Measurements from ENCODE around the gene STK32B.

Gene STK32B

DNA sequence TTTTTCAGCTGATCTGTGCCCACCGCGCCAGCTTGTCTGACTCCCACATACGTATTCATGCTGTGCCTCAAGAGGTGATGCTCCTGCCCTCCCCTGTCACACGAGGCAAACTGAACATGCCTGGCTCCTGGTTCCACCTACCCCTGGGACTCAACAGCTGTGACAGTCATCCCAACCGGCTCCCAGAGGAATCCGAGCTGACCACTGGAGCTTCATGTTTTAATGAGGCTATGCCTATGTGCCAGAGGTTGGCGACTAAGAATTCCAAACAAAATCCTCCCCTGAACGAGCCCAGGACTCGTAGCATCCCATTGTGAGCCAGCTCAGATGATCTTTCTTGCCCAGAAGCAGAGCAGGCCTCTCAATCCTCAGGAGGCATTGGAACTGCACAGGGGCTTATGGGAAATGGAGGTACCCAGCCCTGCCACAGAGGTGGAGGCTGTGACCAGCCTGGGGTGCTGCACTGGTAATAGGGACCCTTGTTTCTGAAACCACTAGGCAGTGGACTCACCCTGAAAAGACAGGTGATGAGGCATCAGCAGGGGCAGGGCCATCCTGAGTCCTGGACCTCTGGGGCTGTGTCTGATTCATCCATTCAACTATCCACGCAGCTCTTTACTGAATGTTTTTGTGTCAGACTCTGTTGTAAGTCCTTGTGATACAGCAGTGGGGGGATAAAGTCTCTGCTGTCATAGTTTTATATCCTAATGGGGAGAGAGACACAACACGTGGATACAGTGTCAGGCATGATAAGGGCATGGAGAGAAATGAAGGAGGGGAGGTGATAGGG is 332.1 kb downstream of the STK32B start:
- no peak for DNase-seq (ENCODE audit: low read depth in 1 of 2, low spot score in 1 of 2)
- TF ChIP-seq JUND (IDR thresholded peaks at IDR 0.05; ENCODE audit: low read depth): no peak
- in situ Hi-C loops (cut with HindIII; ENCODE audit: low pct_unique_long_range_greater_than_20kb, low sequenced_read_pairs): no loop called here

- no peak for DNase-seq (ENCODE audit: low read depth in 1 of 2, low spot score in 1 of 2)
- in situ Hi-C loops (cut with HindIII; ENCODE audit: low pct_unique_long_range_greater_than_20kb, low sequenced_read_pairs): no loop called here
- TF ChIP-seq JUND (IDR thresholded peaks at IDR 0.05; ENCODE audit: low read depth): no peak
Observed at GRCh38 chr4:5385741-5386311, 334.5 kb downstream of the STK32B start.

- in situ Hi-C loops (cut with HindIII; ENCODE audit: low pct_unique_long_range_greater_than_20kb, low sequenced_read_pairs): no loop called here
- no peak for TF ChIP-seq JUND (IDR thresholded peaks at IDR 0.05; ENCODE audit: low read depth)
Observed at GRCh38 chr4:5386921-5387320, 335.6 kb downstream of the STK32B start.

GRCh38 chr4:5387457-5387856 is 336.2 kb downstream of the STK32B start:
- peak in 1 of 2 experiments; percentile 31 for DNase-seq (ENCODE audit: low read depth in 1 of 2, low spot score in 1 of 2)
- in situ Hi-C loops (cut with HindIII; ENCODE audit: low pct_unique_long_range_greater_than_20kb, low sequenced_read_pairs): no loop called here
- no peak for TF ChIP-seq JUND (IDR thresholded peaks at IDR 0.05; ENCODE audit: low read depth)

More at GRCh38 chr4:5386921-5387320, 335.6 kb downstream of the STK32B start:
- DNase-seq (ENCODE audit: low read depth in 1 of 2, low spot score in 1 of 2): no peak

- no peak for TF ChIP-seq JUND (IDR thresholded peaks at IDR 0.05; ENCODE audit: low read depth)
- in situ Hi-C loops (cut with HindIII; ENCODE audit: low pct_unique_long_range_greater_than_20kb, low sequenced_read_pairs): no loop called here
- DNase-seq (ENCODE audit: low read depth in 1 of 2, low spot score in 1 of 2): no peak
Observed at GRCh38 chr4:5389756-5390310, 338.6 kb downstream of the STK32B start.

DNA sequence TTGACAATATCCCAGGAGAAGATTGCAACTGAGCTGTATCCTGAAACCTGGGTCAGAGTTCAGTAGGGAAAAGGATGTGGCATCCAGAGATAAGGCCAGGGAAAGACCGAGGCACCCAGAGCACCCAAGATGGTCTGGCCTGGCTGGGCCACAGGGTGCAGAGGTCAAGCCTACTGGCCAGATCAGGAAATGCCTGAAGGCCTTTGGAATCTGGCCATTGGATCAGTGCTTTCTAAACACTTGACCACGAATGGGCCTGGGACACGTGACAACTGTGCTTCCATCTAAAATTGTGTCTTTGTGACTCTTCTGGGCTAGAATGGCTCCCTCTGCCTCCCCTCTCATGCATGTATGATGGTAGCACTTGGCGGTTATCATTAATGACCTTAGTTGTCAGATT is 340.2 kb downstream of the STK32B start:
- TF ChIP-seq JUND (IDR thresholded peaks at IDR 0.05; ENCODE audit: low read depth): no peak
- no peak for DNase-seq (ENCODE audit: low read depth in 1 of 2, low spot score in 1 of 2)
- in situ Hi-C loops (cut with HindIII; ENCODE audit: low pct_unique_long_range_greater_than_20kb, low sequenced_read_pairs): no loop called here

GRCh38 chr4:5393911-5394513 is 342.7 kb downstream of the STK32B start:
- DNase-seq (ENCODE audit: low read depth in 1 of 2, low spot score in 1 of 2): no peak
- in situ Hi-C loops (cut with HindIII; ENCODE audit: low pct_unique_long_range_greater_than_20kb, low sequenced_read_pairs): no loop called here
- TF ChIP-seq JUND (IDR thresholded peaks at IDR 0.05; ENCODE audit: low read depth): no peak

- no peak for DNase-seq (ENCODE audit: low read depth in 1 of 2, low spot score in 1 of 2)
- in situ Hi-C loops (cut with HindIII; ENCODE audit: low pct_unique_long_range_greater_than_20kb, low sequenced_read_pairs): no loop called here
- TF ChIP-seq JUND (IDR thresholded peaks at IDR 0.05; ENCODE audit: low read depth): no peak
Observed at GRCh38 chr4:5395781-5396180, 344.5 kb downstream of the STK32B start.

- DNase-seq (ENCODE audit: low read depth in 1 of 2, low spot score in 1 of 2): no peak
- TF ChIP-seq JUND (IDR thresholded peaks at IDR 0.05; ENCODE audit: low read depth): no peak
- in situ Hi-C loops (cut with HindIII; ENCODE audit: low pct_unique_long_range_greater_than_20kb, low sequenced_read_pairs): no loop called here
Observed at GRCh38 chr4:5398056-5398455, 346.8 kb downstream of the STK32B start.

DNA sequence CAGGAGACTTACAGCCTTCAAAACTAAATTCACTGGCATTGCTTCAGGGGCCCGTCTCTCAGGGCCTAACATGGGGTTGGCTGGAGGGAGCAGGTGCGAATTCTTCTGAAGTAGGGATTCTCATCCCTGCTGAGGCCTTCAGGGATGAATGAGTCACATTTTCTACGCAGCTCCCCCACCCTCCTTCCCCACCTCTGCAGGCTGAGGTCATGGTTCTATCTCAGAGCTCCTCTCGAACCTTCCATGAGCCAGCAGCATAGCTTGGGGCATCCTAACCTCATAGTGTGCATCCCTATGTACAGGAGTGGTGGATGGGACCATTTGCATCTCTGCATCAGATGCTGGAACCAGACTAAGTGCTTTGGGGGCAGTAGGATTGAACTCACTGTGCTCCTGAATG is 347.8 kb downstream of the STK32B start:
- in situ Hi-C loops (cut with HindIII; ENCODE audit: low pct_unique_long_range_greater_than_20kb, low sequenced_read_pairs): no loop called here
- TF ChIP-seq JUND (IDR thresholded peaks at IDR 0.05; ENCODE audit: low read depth): no peak

GRCh38 chr4:5399790-5400421 is 348.6 kb downstream of the STK32B start:
- in situ Hi-C loops (cut with HindIII; ENCODE audit: low pct_unique_long_range_greater_than_20kb, low sequenced_read_pairs): no loop called here
- no peak for TF ChIP-seq JUND (IDR thresholded peaks at IDR 0.05; ENCODE audit: low read depth)
- DNase-seq (ENCODE audit: low read depth in 1 of 2, low spot score in 1 of 2): peak; percentile 30 to 31

More for the DNA sequence above, 347.8 kb downstream of the STK32B start:
- DNase-seq (ENCODE audit: low read depth in 1 of 2, low spot score in 1 of 2): no peak

DNA sequence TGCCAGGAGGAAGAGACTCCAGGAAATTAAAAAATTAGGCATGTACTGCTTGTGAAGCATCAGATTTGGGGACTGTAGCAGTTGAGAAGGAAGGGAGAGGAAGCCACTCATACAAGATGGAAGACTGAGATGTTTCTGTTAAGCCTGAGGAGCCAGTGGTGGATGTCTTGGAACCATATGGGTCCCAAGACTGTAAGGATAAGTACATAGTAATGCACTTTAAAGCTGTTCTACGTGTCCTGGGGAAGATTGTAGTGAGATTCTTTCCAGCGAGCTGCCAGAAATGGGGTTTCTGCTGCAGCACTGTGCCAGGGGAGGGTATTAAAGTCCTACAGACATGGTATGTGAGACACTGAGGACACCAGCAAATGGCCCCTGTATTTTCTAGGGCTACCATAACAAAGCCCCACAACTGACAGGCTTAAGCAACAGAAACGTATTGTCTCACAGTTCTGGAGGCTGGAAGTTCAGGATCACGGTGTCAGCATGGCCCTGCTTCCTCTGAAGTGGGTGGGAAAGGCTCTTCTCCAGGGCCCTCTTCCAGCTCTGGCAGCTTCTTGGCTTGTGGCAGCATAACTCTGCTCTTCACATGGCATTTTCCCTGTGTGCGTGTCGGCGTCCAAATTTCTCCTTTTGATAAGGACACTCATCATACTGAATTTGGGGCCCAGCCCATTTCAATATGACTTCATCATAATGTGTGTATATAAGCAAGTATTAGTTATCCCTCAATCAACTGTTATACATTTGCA is 352.6 kb downstream of the STK32B start:
- in situ Hi-C loops (cut with HindIII; ENCODE audit: low pct_unique_long_range_greater_than_20kb, low sequenced_read_pairs): no loop called here
- TF ChIP-seq JUND (IDR thresholded peaks at IDR 0.05; ENCODE audit: low read depth): no peak
- DNase-seq (ENCODE audit: low read depth in 1 of 2, low spot score in 1 of 2): no peak
